SJCRH30 (cell line): ENCODE measurements around the gene CDH4. TPM values are rescaled to one million over a fixed set of nuclear protein-coding genes. Genes with fewer than 3 reads are reported as not detected.
A peak's percentile ranks its signal among the peaks of the same experiment; 100 is the strongest.

ENCODE experiments used
- DNase-seq, 2 experiments: peaks; one replicate each; pipeline ENCODE4 v3.0.0-alpha.2; 2015 to 2020
- H3K27ac ChIP-seq: fragments of 250-450 bp; sonication (Bioruptor Pico); 2 replicates; pipeline ENCODE4 v1.5.1; 2020; ENCODE audit warnings: mild to moderate bottlenecking, moderate library complexity
- H3K27me3 ChIP-seq: fragments of 250-450 bp; sonication (Bioruptor Pico); 2 replicates; pipeline ENCODE4 v1.5.1; 2020; ENCODE audit warnings: mild to moderate bottlenecking, moderate library complexity
- H3K36me3 ChIP-seq: fragments of 250-450 bp; sonication (Bioruptor Pico); 2 replicates; pipeline ENCODE4 v1.5.1; 2020; ENCODE audit warnings: mild to moderate bottlenecking, moderate library complexity
- H3K4me1 ChIP-seq: fragments of 250-450 bp; sonication (Bioruptor Pico); 2 replicates; pipeline ENCODE4 v1.5.1; 2020; ENCODE audit warnings: mild to moderate bottlenecking, moderate library complexity
- H3K4me3 ChIP-seq: fragments of 250-450 bp; sonication (Bioruptor Pico); 2 replicates; pipeline ENCODE4 v1.5.1; 2020; ENCODE audit warnings: mild to moderate bottlenecking, moderate library complexity
- H3K9me3 ChIP-seq: fragments of 250-450 bp; sonication (Bioruptor Pico); replicated peaks from 2 replicates; pipeline ENCODE4 v1.5.1; 2020; ENCODE audit warnings: mild to moderate bottlenecking, moderate library complexity
- total RNA-seq: library from RNA; depleted of rRNA; stranded (reverse); fragments of >200 nt; shearing (Covaris generic); gene quantifications from 2 replicates; pipeline ENCODE4 v1.2.3, GENCODE V29; 2014

The CDH4 gene
- total RNA-seq, 1 experiment from 2014 or later: 0.06 TPM

- Histone ChIP-seq H3K4me1 (no peaks in the 10 kb centered on the region), H3K27ac (no peak overlapping the region), H3K9me3 (no peaks in the 10 kb centered on the region), H3K4me3 (no peak overlapping the region), H3K27me3 (peaks cover 23% of the 10 kb centered on the region), H3K36me3 (no peaks in the 10 kb centered on the region)
- DNase-seq: no peak
Observed at GRCh38 chr20:61559706-61560315, 307.8 kb downstream of the CDH4 start.

GRCh38 chr20:61560361-61560853 is 308.3 kb downstream of the CDH4 start:
- DNase-seq: peak; percentile 26 to 33
- H3K27me3 ChIP-seq: peaks cover 23% of the 10 kb centered on the region
- no peaks in the 10 kb centered on the region for H3K9me3 ChIP-seq
- H3K36me3 ChIP-seq: no peaks in the 10 kb centered on the region
- no peak overlapping the region for H3K4me3 ChIP-seq
- no peaks in the 10 kb centered on the region for H3K4me1 ChIP-seq
- no peak overlapping the region for H3K27ac ChIP-seq

- DNase-seq: no peak
Observed at GRCh38 chr20:61561111-61561830, 309.2 kb downstream of the CDH4 start.

GRCh38 chr20:61562491-61562890 is 310.4 kb downstream of the CDH4 start:
- Histone ChIP-seq H3K4me3 (no peak overlapping the region), H3K36me3 (no peaks in the 10 kb centered on the region), H3K27ac (no peak overlapping the region), H3K4me1 (no peaks in the 10 kb centered on the region), H3K9me3 (no peaks in the 10 kb centered on the region), H3K27me3 (peaks cover 24% of the 10 kb centered on the region)
- no peak for DNase-seq

More at GRCh38 chr20:61561111-61561830, 309.2 kb downstream of the CDH4 start:
- no peak overlapping the region for H3K4me3 ChIP-seq
- H3K27me3 ChIP-seq: peaks cover 23% of the 10 kb centered on the region
- H3K27ac ChIP-seq: no peak overlapping the region
- no peaks in the 10 kb centered on the region for H3K9me3 ChIP-seq
- H3K36me3 ChIP-seq: no peaks in the 10 kb centered on the region
- no peaks in the 10 kb centered on the region for H3K4me1 ChIP-seq

- Histone ChIP-seq H3K36me3 (no peaks in the 10 kb centered on the region), H3K9me3 (no peaks in the 10 kb centered on the region), H3K4me3 (no peak overlapping the region), H3K27ac (no peak overlapping the region), H3K4me1 (no peaks in the 10 kb centered on the region), H3K27me3 (peaks cover 19% of the 10 kb centered on the region; the same call in 1 of the 2 replicates)
- DNase-seq: no peak
Observed at GRCh38 chr20:61562897-61563504, 310.9 kb downstream of the CDH4 start.

GRCh38 chr20:61564628-61565027 is 312.6 kb downstream of the CDH4 start:
- DNase-seq: no peak
- Histone ChIP-seq H3K27me3 (peaks cover 12% of the 10 kb centered on the region; the same call in 1 of the 2 replicates), H3K36me3 (no peaks in the 10 kb centered on the region), H3K4me1 (no peaks in the 10 kb centered on the region), H3K4me3 (no peak overlapping the region), H3K27ac (no peak overlapping the region), H3K9me3 (no peaks in the 10 kb centered on the region)

GRCh38 chr20:61565791-61566190 is 313.7 kb downstream of the CDH4 start:
- Histone ChIP-seq H3K9me3 (no peaks in the 10 kb centered on the region), H3K27ac (no peak overlapping the region), H3K4me3 (no peak overlapping the region), H3K27me3 (peaks cover 12% of the 10 kb centered on the region; the same call in 1 of the 2 replicates), H3K4me1 (no peaks in the 10 kb centered on the region), H3K36me3 (no peaks in the 10 kb centered on the region)
- no peak for DNase-seq

GRCh38 chr20:61566691-61567090 is 314.6 kb downstream of the CDH4 start:
- Histone ChIP-seq H3K27me3 (peaks cover 12% of the 10 kb centered on the region; the same call in 1 of the 2 replicates), H3K9me3 (no peaks in the 10 kb centered on the region), H3K4me3 (no peak overlapping the region), H3K36me3 (no peaks in the 10 kb centered on the region), H3K27ac (no peak overlapping the region), H3K4me1 (no peaks in the 10 kb centered on the region)
- no peak for DNase-seq

- no peak for DNase-seq
- H3K27ac ChIP-seq: no peak overlapping the region
- no peaks in the 10 kb centered on the region for H3K4me1 ChIP-seq
- no peak overlapping the region for H3K4me3 ChIP-seq
- no peaks in the 10 kb centered on the region for H3K9me3 ChIP-seq
- peaks cover 12% of the 10 kb centered on the region; the same call in 1 of the 2 replicates for H3K27me3 ChIP-seq
- no peaks in the 10 kb centered on the region for H3K36me3 ChIP-seq
Observed at GRCh38 chr20:61567204-61567603, 315.1 kb downstream of the CDH4 start.

- Histone ChIP-seq H3K27me3 (peaks cover 12% of the 10 kb centered on the region; the same call in 1 of the 2 replicates), H3K4me1 (no peaks in the 10 kb centered on the region), H3K9me3 (no peaks in the 10 kb centered on the region), H3K27ac (no peak overlapping the region), H3K36me3 (no peaks in the 10 kb centered on the region), H3K4me3 (no peak overlapping the region)
- DNase-seq: no peak
Observed at GRCh38 chr20:61569825-61570224, 317.8 kb downstream of the CDH4 start.

GRCh38 chr20:61570646-61571195 is 318.7 kb downstream of the CDH4 start:
- H3K27me3 ChIP-seq: peaks cover 15% of the 10 kb centered on the region; the same call in 1 of the 2 replicates
- no peaks in the 10 kb centered on the region for H3K4me1 ChIP-seq
- H3K9me3 ChIP-seq: no peaks in the 10 kb centered on the region
- H3K4me3 ChIP-seq: no peak overlapping the region
- no peak for DNase-seq
- no peak overlapping the region for H3K27ac ChIP-seq
- no peaks in the 10 kb centered on the region for H3K36me3 ChIP-seq

GRCh38 chr20:61571221-61571620 is 319.2 kb downstream of the CDH4 start:
- no peak for DNase-seq
- no peak overlapping the region for H3K27ac ChIP-seq
- no peak overlapping the region for H3K4me3 ChIP-seq
- no peaks in the 10 kb centered on the region for H3K9me3 ChIP-seq
- no peaks in the 10 kb centered on the region for H3K4me1 ChIP-seq
- peaks cover 14% of the 10 kb centered on the region; the same call in 1 of the 2 replicates for H3K27me3 ChIP-seq
- H3K36me3 ChIP-seq: no peaks in the 10 kb centered on the region

- H3K4me3 ChIP-seq: no peak overlapping the region
- H3K27me3 ChIP-seq: peaks cover 6% of the 10 kb centered on the region; the same call in 1 of the 2 replicates
- no peak for DNase-seq
- H3K4me1 ChIP-seq: no peaks in the 10 kb centered on the region
- no peaks in the 10 kb centered on the region for H3K9me3 ChIP-seq
- H3K36me3 ChIP-seq: no peaks in the 10 kb centered on the region
- no peak overlapping the region for H3K27ac ChIP-seq
Observed at GRCh38 chr20:61571916-61572711, 320.1 kb downstream of the CDH4 start.

GRCh38 chr20:61572789-61573188 is 320.7 kb downstream of the CDH4 start:
- DNase-seq: no peak
- H3K36me3 ChIP-seq: no peaks in the 10 kb centered on the region
- no peak overlapping the region for H3K4me3 ChIP-seq
- H3K27ac ChIP-seq: no peak overlapping the region
- no peaks in the 10 kb centered on the region for H3K9me3 ChIP-seq
- peaks cover 5% of the 10 kb centered on the region; the same call in 1 of the 2 replicates for H3K27me3 ChIP-seq
- H3K4me1 ChIP-seq: no peaks in the 10 kb centered on the region
